Gastroesophageal sphincter (tissue), 4 donors: ENCODE results near the gene ZSCAN16. TPM values are rescaled to one million over a fixed set of nuclear protein-coding genes. Genes with fewer than 3 reads are reported as not detected.

Experiments used
- ATAC-seq: fragments of 150-250 bp; one replicate; pipeline ENCODE4 v1.9.1; 2016; ENCODE audit warnings: mild to moderate bottlenecking, moderate library complexity
- H3K27ac ChIP-seq, 4 donors: fragments of 200-600 bp; sonication (generic) in 3 of 4; 1 replicate in 3 of 4; 2 replicates in 1 of 4; pipeline ENCODE4 v1.5.1; 2016 to 2019
- H3K27me3 ChIP-seq: fragments of 200-600 bp; sonication (generic); one replicate; pipeline ENCODE4 v1.5.1; 2019
- H3K36me3 ChIP-seq, 2 donors: fragments of 200-600 bp; sonication (generic); one replicate each; pipeline ENCODE4 v1.5.1; 2019; ENCODE audit warnings: control low read depth in 1 of 2
- H3K4me1 ChIP-seq, 3 donors: fragments of 200-600 bp; sonication (generic); 1 replicate in 2 of 3; 2 replicates in 1 of 3; pipeline ENCODE4 v1.5.1; 2016 to 2019; ENCODE audit warnings: control low read depth in 2 of 3
- H3K4me3 ChIP-seq, 2 donors: fragments of 200-600 bp; sonication (generic); one replicate each; pipeline ENCODE4 v1.5.1; 2019; ENCODE audit warnings: mild to moderate bottlenecking in 1 of 2, moderate library complexity in 1 of 2
- H3K9me3 ChIP-seq, 3 donors: fragments of 200-600 bp; sonication (generic); one replicate each; pipeline ENCODE4 v1.5.1; 2017 to 2019; ENCODE audit warnings: control low read depth in 2 of 3
- EP300 ChIP-seq: sonication (generic); formaldehyde crosslinking; IDR thresholded peaks from one replicate; pipeline ENCODE4 v1.6.1; 2017; ENCODE audit warnings: antibody characterized with exemption, mild to moderate bottlenecking
- POLR2A ChIP-seq, 2 donors: fragments of 450-650 bp; IDR thresholded peaks; one replicate each; pipeline ENCODE4 v1.6.1; 2017; ENCODE audit warnings: antibody characterized with exemption in 2 of 2, mild to moderate bottlenecking in 2 of 2, moderate library complexity in 1 of 2
- POLR2AphosphoS5 ChIP-seq: sonication (generic); formaldehyde crosslinking; IDR thresholded peaks from one replicate; pipeline ENCODE4 v1.6.1; 2017; ENCODE audit warnings: antibody characterized with exemption
- WGBS, 2 donors: methylation state at CpG; one replicate each; pipeline ENCODE4 v1.1.5; 2018; ENCODE audit warnings: low coverage in 1 of 2; 5-methylcytosine and 5-hydroxymethylcytosine counted together
- total RNA-seq, 4 donors: library from RNA; depleted of rRNA; stranded (reverse); fragments of >200 nt; gene quantifications; one replicate each; pipeline ENCODE4 v1.1.0, GENCODE V29; 2016
- TF ChIP-seq, protein P1 (sequence below), 4 experiments: fragments of 200-600 bp in 2 of 4; fragments of 450-650 bp in 2 of 4; sonication (generic) in 1 of 4; IDR thresholded peaks; one replicate each; pipeline ENCODE4 v1.5.1; 2017 to 2019; ENCODE audit warnings: antibody characterized with exemption in 4 of 4, mild to moderate bottlenecking in 2 of 4, moderate library complexity in 2 of 4

The ZSCAN16 gene
- total RNA-seq, 4 donors from 2014 or later: 4.4 to 7.1 (median 5.0) TPM

DNA sequence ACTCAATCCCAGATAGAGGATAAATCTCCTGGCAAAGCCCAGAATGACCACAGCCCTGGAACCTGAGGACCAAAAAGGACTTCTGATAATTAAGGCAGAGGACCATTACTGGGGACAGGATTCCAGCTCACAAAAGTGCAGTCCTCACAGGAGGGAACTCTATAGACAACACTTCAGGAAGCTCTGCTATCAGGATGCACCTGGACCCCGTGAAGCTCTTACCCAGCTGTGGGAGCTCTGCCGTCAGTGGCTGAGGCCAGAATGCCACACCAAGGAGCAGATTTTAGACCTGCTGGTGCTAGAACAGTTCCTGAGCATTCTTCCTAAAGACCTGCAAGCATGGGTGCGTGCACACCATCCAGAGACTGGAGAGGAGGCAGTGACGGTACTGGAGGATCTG, 992 bp downstream of the ZSCAN16 start:
- no peak for ATAC-seq
- Histone ChIP-seq H3K4me1 (peaks cover 0 to 22% (median 10%) of the 10 kb centered on the region in 3 donors), H3K36me3 (peaks cover 0 to 60% of the 10 kb centered on the region in 2 donors), H3K4me3 (no peak overlapping the region), H3K27ac (peak overlapping the region in 1 of 4 donors; percentile 80), H3K9me3 (no peaks in the 10 kb centered on the region), H3K27me3 (no peaks in the 10 kb centered on the region)
- WGBS, 2 donors: 73% methylated on average over 2 of the region's 4 CpGs; no CpG with 5 or more reads in 1 of the 2 donors
- no peak for TF ChIP-seq EP300
- TF ChIP-seq, protein P1, sequence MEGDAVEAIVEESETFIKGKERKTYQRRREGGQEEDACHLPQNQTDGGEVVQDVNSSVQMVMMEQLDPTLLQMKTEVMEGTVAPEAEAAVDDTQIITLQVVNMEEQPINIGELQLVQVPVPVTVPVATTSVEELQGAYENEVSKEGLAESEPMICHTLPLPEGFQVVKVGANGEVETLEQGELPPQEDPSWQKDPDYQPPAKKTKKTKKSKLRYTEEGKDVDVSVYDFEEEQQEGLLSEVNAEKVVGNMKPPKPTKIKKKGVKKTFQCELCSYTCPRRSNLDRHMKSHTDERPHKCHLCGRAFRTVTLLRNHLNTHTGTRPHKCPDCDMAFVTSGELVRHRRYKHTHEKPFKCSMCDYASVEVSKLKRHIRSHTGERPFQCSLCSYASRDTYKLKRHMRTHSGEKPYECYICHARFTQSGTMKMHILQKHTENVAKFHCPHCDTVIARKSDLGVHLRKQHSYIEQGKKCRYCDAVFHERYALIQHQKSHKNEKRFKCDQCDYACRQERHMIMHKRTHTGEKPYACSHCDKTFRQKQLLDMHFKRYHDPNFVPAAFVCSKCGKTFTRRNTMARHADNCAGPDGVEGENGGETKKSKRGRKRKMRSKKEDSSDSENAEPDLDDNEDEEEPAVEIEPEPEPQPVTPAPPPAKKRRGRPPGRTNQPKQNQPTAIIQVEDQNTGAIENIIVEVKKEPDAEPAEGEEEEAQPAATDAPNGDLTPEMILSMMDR (IDR thresholded peaks at IDR 0.05): no peak
- TF ChIP-seq POLR2AphosphoS5: no peak
- TF ChIP-seq POLR2A (IDR thresholded peaks at IDR 0.05): no peak

DNA sequence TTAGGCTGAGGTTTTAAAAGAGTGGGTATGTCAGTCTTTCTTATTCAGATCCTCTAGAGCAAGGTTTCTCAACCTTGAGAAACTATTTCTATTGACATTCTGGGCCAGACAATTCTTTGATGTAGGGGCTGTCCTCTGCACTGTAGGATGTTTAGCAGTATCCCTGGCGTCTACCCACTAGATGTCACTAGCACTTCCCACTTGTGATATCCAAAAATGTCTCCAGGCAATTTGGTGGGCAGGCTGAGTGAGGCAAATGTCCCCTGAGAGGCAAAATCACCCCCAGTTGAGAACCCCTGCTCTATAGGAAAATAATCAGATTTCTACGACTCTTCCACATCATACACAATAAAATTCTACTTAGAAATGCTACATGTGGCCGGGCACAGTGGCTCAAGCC, 9.6 kb downstream of the ZSCAN16 start:
- no peak overlapping the region for H3K4me3 ChIP-seq
- no peaks in the 10 kb centered on the region for H3K27me3 ChIP-seq
- TF ChIP-seq POLR2AphosphoS5 (no peak), EP300 (no peak), POLR2A (IDR thresholded peaks at IDR 0.05) (no peak)
- TF ChIP-seq, protein P1 (IDR thresholded peaks at IDR 0.05): peak in 2 of 4 experiments; percentile 15 to 40
- peaks cover 0 to 29% of the 10 kb centered on the region in 2 donors for H3K36me3 ChIP-seq
- no peak overlapping the region for H3K27ac ChIP-seq
- no peak for ATAC-seq
- no peaks in the 10 kb centered on the region for H3K9me3 ChIP-seq
- 0 to 36% methylated on average over 1 to 2 of the region's 3 CpGs for WGBS, 2 donors
- H3K4me1 ChIP-seq: peaks cover 11 to 43% (median 15%) of the 10 kb centered on the region in 3 donors

DNA sequence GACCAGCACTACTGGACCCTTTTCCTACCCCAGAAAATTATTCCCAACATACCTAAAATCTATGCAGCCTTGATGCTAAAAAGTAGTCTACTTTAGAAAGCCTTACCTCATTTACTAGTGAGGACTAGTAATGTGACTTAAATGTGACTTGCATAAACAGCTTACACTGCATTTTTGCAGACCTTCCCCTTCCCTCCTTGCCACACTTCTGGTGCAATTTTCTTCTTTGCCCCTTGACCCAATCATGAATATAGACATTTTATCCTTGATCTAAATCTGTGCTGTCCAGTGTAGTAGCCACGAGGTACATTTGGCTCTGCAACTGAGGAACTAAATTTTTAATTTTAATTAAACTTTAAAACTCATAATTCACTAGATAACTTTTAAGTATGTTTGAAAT, 10.3 kb downstream of the ZSCAN16 start:
- Histone ChIP-seq H3K27ac (no peak overlapping the region), H3K4me1 (peaks cover 11 to 43% (median 15%) of the 10 kb centered on the region in 3 donors), H3K36me3 (peaks cover 0 to 24% of the 10 kb centered on the region in 2 donors), H3K27me3 (no peaks in the 10 kb centered on the region), H3K4me3 (no peak overlapping the region), H3K9me3 (no peaks in the 10 kb centered on the region)
- TF ChIP-seq, protein P1 (IDR thresholded peaks at IDR 0.05): no peak
- TF ChIP-seq POLR2A (IDR thresholded peaks at IDR 0.05): no peak
- WGBS, 2 donors: 52% methylated on average over 1 of the region's 1 CpG; no CpG with 5 or more reads in 1 of the 2 donors
- no peak for ATAC-seq

DNA sequence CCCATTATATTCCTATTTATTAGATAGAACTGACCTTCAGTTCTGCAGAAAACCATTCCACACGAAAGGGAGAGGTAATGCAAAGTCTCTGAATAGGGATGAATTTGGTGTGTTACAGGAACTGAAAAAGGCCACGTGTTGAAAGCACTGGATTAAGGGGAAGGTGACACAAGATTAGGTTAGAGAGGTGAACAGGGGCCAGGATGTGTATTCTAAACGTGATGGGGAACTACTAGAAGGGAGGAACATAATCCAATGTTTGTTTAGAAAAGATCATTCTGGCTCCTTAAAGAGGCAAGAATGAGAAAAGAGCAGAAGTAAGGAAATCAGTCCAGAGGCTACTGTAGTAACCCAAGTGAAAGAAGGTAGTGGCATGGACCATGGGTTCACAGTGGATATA, 11.0 kb downstream of the ZSCAN16 start:
- Histone ChIP-seq H3K4me1 (peaks cover 11 to 47% (median 15%) of the 10 kb centered on the region in 3 donors), H3K4me3 (peak overlapping the region in 1 of 2 donors; percentile 84), H3K36me3 (peaks cover 0 to 18% of the 10 kb centered on the region in 2 donors), H3K27ac (peak overlapping the region in 3 of 4 donors; percentile 96 to 97 (median 96)), H3K9me3 (no peaks in the 10 kb centered on the region), H3K27me3 (no peaks in the 10 kb centered on the region)
- no peak for TF ChIP-seq POLR2A (IDR thresholded peaks at IDR 0.05)
- no peak for TF ChIP-seq EP300
- TF ChIP-seq, protein P1 (IDR thresholded peaks at IDR 0.05): no peak
- no peak for TF ChIP-seq POLR2AphosphoS5
- 4 to 11% methylated on average over 3 of the region's 3 CpGs for WGBS, 2 donors
- no peak for ATAC-seq
